ENCODE measurements around the gene MPO. TPM values are rescaled to one million over a fixed set of nuclear protein-coding genes. Genes with fewer than 3 reads are reported as not detected.

The MPO gene
- total and polyA plus RNA-seq, 9 of the 15 experiments (the other 6 are each of a cell fraction or from before 2014, with no cell fraction given) = 0.04 to 0.47 (median 0.39) TPM; not detected in 6

GRCh38 chr17:58325976-58326468 is 45.3 kb upstream of the MPO start (continued):
- TF ChIP-seq POLR2G (IDR thresholded peaks at IDR 0.05; ENCODE audit: low read depth, low read length) (peak; percentile 56; the same call in 1 of the 2 replicates), TGIF2 (CRISPR knock-in tag; IDR thresholded peaks at IDR 0.05) (no peak), EWSR1 (IDR thresholded peaks at IDR 0.05; ENCODE audit: borderline replicate concordance, low read depth, partially characterized antibody) (no peak), PATZ1 (CRISPR knock-in tag; IDR thresholded peaks at IDR 0.05; ENCODE audit: borderline replicate concordance) (no peak), SMC3 (conservative IDR thresholded peaks at IDR 0.05; ENCODE audit: insufficient read depth, low read depth, low read length) (no peak), IFI16 (CRISPR knock-in tag; IDR thresholded peaks at IDR 0.05) (no peak), SMARCA5 (IDR thresholded peaks at IDR 0.05) (no peak), EP300 (IDR thresholded peaks at IDR 0.05; ENCODE audit: low read length) (no peak), NCOA6 (IDR thresholded peaks at IDR 0.05) (no peak), ARID3B (CRISPR knock-in tag; IDR thresholded peaks at IDR 0.05; ENCODE audit: borderline replicate concordance) (no peak), BCOR (IDR thresholded peaks at IDR 0.05) (no peak), SMAD4 (CRISPR knock-in tag; conservative IDR thresholded peaks at IDR 0.05) (no peak), USF1 (CRISPR knock-in tag; IDR thresholded peaks at IDR 0.05) (peak; percentile 78), ARID1B (IDR thresholded peaks at IDR 0.05) (no peak), ZNF431 (CRISPR knock-in tag; IDR thresholded peaks at IDR 0.05) (peak; percentile 56), KAT8 (IDR thresholded peaks at IDR 0.05; ENCODE audit: low read depth) (no peak), PBX2 (CRISPR knock-in tag; IDR thresholded peaks at IDR 0.05; ENCODE audit: low read depth) (no peak), PBX2 (tag; conservative IDR thresholded peaks at IDR 0.05; ENCODE audit: low read depth) (no peak), YY1 (IDR thresholded peaks at IDR 0.05; ENCODE audit: borderline replicate concordance in 1 of 3, control insufficient read depth in 1 of 3, extremely low read depth in 1 of 3, insufficient read depth in 3 of 3, insufficient read length in 1 of 3, insufficient replicate concordance in 2 of 3, low read depth in 1 of 3, low read length in 2 of 3) (no peak), ATF2 (CRISPR knock-in tag; IDR thresholded peaks at IDR 0.05) (no peak), ZBTB17 (CRISPR knock-in tag; IDR thresholded peaks at IDR 0.05) (no peak)
